B cell (primary cell): ENCODE data around the gene MAD2L2.

Experiments
- EZH2 ChIP-seq: IDR thresholded peaks from 2 replicates; pipeline ENCODE4 v1.6.1; 2012; ENCODE audit warnings: borderline replicate concordance, low read depth, mild to moderate bottlenecking, moderate library complexity, low read length; ENCODE audit not compliant: insufficient read depth, poor library complexity, severe bottlenecking
- TF ChIP-seq, protein P1 (sequence below): fragments of 200-600 bp; IDR thresholded peaks from one replicate; pipeline ENCODE4 v1.8.0; 2022; ENCODE audit warnings: antibody characterized with exemption, mild to moderate bottlenecking

DNA sequence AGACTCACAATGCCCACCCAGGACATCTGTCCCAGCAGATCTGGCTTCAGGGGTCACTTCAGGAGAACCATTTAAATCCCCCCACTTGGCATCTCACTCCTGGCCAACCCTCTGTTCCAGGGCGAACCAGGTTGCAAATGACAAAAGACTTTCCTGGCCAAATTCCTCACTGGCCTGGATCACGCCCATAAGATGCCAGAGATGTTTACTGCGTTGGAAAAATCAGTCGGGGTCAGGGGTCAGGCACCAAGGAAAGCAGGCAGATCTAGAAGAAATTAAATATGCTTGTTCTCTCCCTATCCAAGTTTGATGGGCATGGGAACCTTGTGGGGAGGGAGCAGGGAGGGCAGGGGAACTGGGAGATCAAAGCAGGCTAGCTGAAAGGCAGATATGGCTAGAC lies 40.4 kb upstream of the MAD2L2 start:
- TF ChIP-seq, protein P1, sequence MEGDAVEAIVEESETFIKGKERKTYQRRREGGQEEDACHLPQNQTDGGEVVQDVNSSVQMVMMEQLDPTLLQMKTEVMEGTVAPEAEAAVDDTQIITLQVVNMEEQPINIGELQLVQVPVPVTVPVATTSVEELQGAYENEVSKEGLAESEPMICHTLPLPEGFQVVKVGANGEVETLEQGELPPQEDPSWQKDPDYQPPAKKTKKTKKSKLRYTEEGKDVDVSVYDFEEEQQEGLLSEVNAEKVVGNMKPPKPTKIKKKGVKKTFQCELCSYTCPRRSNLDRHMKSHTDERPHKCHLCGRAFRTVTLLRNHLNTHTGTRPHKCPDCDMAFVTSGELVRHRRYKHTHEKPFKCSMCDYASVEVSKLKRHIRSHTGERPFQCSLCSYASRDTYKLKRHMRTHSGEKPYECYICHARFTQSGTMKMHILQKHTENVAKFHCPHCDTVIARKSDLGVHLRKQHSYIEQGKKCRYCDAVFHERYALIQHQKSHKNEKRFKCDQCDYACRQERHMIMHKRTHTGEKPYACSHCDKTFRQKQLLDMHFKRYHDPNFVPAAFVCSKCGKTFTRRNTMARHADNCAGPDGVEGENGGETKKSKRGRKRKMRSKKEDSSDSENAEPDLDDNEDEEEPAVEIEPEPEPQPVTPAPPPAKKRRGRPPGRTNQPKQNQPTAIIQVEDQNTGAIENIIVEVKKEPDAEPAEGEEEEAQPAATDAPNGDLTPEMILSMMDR = no peak
- TF ChIP-seq EZH2 = no peak
